Stimulated activated CD8-positive, alpha-beta memory T cell treated with anti-CD3 and anti-CD28 coated beads, Interleukin-12 subunit alpha, Interleukin-12 subunit beta, amount 100 ng/mL, for 4 hours (primary cell): ENCODE measurements around the gene KRT34.
"Not testable (repeated sequence)": the region's sequence is repeated elsewhere in the genome, so short reads cannot be mapped to it uniquely, and the experiment has no call there.

Source experiments
- DNase-seq: peaks from one replicate; pipeline ENCODE4 v3.0.0-alpha.2; 2020; ENCODE audit warnings: low read depth

The KRT34 gene

GRCh38 chr17:41381943-41382342 lies at the start of gene KRT34:
KRT34 (minus strand) TSS chr17:41382306; CDS start chr17:41382246, 60 bp downstream.
- not testable (repeated sequence) for DNase-seq

GRCh38 chr17:41430376-41430775 lies 48.3 kb upstream of the KRT34 start:
- not testable (repeated sequence) for DNase-seq

- DNase-seq = no peak
Observed at GRCh38 chr17:41429667-41430066, 47.6 kb upstream of the KRT34 start.

GRCh38 chr17:41428591-41429291 lies 46.6 kb upstream of the KRT34 start:
- no peak for DNase-seq

GRCh38 chr17:41424111-41424635 lies 42.1 kb upstream of the KRT34 start, which contains the start of gene KRT37:
KRT37 (minus strand) TSS chr17:41424585; CDS start chr17:41424523, 62 bp downstream.
- no peak for DNase-seq

- not testable (repeated sequence) for DNase-seq
Observed at GRCh38 chr17:41422586-41422985, 40.5 kb upstream of the KRT34 start.

GRCh38 chr17:41421617-41422016 lies 39.5 kb upstream of the KRT34 start:
- no peak for DNase-seq

- no peak for DNase-seq
Observed at GRCh38 chr17:41421116-41421515, 39.0 kb upstream of the KRT34 start.

- no peak for DNase-seq
Observed at GRCh38 chr17:41420134-41420533, 38.0 kb upstream of the KRT34 start.

- DNase-seq = no peak
Observed at GRCh38 chr17:41419716-41420115, 37.6 kb upstream of the KRT34 start.

GRCh38 chr17:41418116-41418860 lies 36.2 kb upstream of the KRT34 start:
- DNase-seq = no peak

- DNase-seq = no peak
Observed at GRCh38 chr17:41417576-41418015, 35.5 kb upstream of the KRT34 start.

- no peak for DNase-seq
Observed at GRCh38 chr17:41417127-41417526, 35.0 kb upstream of the KRT34 start.

- no peak for DNase-seq
Observed at GRCh38 chr17:41416479-41416878, 34.4 kb upstream of the KRT34 start.

- DNase-seq = no peak
Observed at GRCh38 chr17:41415833-41416335, 33.8 kb upstream of the KRT34 start.

- no peak for DNase-seq
Observed at GRCh38 chr17:41415411-41415810, 33.3 kb upstream of the KRT34 start.

- no peak for DNase-seq
Observed at GRCh38 chr17:41413982-41414381, 31.9 kb upstream of the KRT34 start.

- no peak for DNase-seq
Observed at GRCh38 chr17:41413353-41413957, 31.3 kb upstream of the KRT34 start.

GRCh38 chr17:41411072-41411840 lies 29.1 kb upstream of the KRT34 start:
- DNase-seq = no peak

GRCh38 chr17:41407226-41407625 lies 25.1 kb upstream of the KRT34 start:
- no peak for DNase-seq

- DNase-seq = no peak
Observed at GRCh38 chr17:41406205-41406604, 24.1 kb upstream of the KRT34 start.
